Measurements from ENCODE around the gene CTU2. TPM values are rescaled to one million over a fixed set of nuclear protein-coding genes. Genes with fewer than 3 reads are reported as not detected.

CTU2 gene
- total and polyA plus RNA-seq, 8 donors, result 1.8 to 53.3 (median 14.8) TPM

GRCh38 chr16:88760424-88761142 lies 54.3 kb downstream of the CTU2 start:
- intact Hi-C loops (cut with DNase I; ENCODE audit: low total_unique reads), result no loop called here
- peaks cover 0 to 17% (median 2%) of the 10 kb centered on the region in 4 donors for H3K36me3 ChIP-seq
- peak in 1 of 2 donors; percentile 74 for DNase-seq

GRCh38 chr16:88761143-88761534 lies 54.8 kb downstream of the CTU2 start:
- intact Hi-C loops (cut with DNase I; ENCODE audit: low total_unique reads), result no loop called here
- Histone ChIP-seq H3K4me1 (peaks cover 43 to 81% (median 69%) of the 10 kb centered on the region in 4 donors), H3K4me3 (no peak overlapping the region), H3K27ac (peak overlapping the region in 2 of 5 donors; percentile 62 to 84), H3K9me3 (no peaks in the 10 kb centered on the region), H3K36me3 (peaks cover 0 to 22% (median 2%) of the 10 kb centered on the region in 4 donors), H3K27me3 (no peaks in the 10 kb centered on the region)
- TF ChIP-seq EP300 (IDR thresholded peaks at IDR 0.05), result no peak
- 77 to 93% (median 88%) methylated on average over 4 to 11 of the region's 11 CpGs for WGBS, 5 donors
- no peak for DNase-seq

More at GRCh38 chr16:88760424-88761142, 54.3 kb downstream of the CTU2 start:
- 42 to 75% (median 59%) methylated on average over 8 to 24 of the region's 24 CpGs for WGBS, 5 donors
- TF ChIP-seq EP300 (IDR thresholded peaks at IDR 0.05), result no peak
- TF ChIP-seq POLR2AphosphoS5 (IDR thresholded peaks at IDR 0.05), result no peak
- no peak for TF ChIP-seq CTCF (IDR thresholded peaks at IDR 0.05)
- TF ChIP-seq POLR2A (IDR thresholded peaks at IDR 0.05), result no peak
- Histone ChIP-seq H3K4me3 (no peak overlapping the region), H3K9me3 (no peaks in the 10 kb centered on the region), H3K4me1 (peaks cover 43 to 79% (median 65%) of the 10 kb centered on the region in 4 donors), H3K27ac (peak overlapping the region in 4 of 5 donors; percentile 62 to 84 (median 71)), H3K27me3 (no peaks in the 10 kb centered on the region)

- H3K27ac ChIP-seq, result peak overlapping the region in 1 of 5 donors; percentile 84
- no peak for DNase-seq
- H3K9me3 ChIP-seq, result no peaks in the 10 kb centered on the region
- intact Hi-C loops (cut with DNase I; ENCODE audit: low total_unique reads), result no loop called here
- no peak for TF ChIP-seq CTCF (IDR thresholded peaks at IDR 0.05)
- no peak for TF ChIP-seq POLR2AphosphoS5 (IDR thresholded peaks at IDR 0.05)
- TF ChIP-seq EP300 (IDR thresholded peaks at IDR 0.05), result no peak
- no peak for TF ChIP-seq POLR2A (IDR thresholded peaks at IDR 0.05)
- H3K36me3 ChIP-seq, result peaks cover 0 to 22% (median 2%) of the 10 kb centered on the region in 4 donors
- no peak overlapping the region for H3K4me3 ChIP-seq
- WGBS, 5 donors, result 60 to 78% (median 71%) methylated on average over 8 to 10 of the region's 10 CpGs
- peaks cover 47 to 88% (median 76%) of the 10 kb centered on the region in 4 donors for H3K4me1 ChIP-seq
- H3K27me3 ChIP-seq, result no peaks in the 10 kb centered on the region
Measured at GRCh38 chr16:88761830-88762229, 55.5 kb downstream of the CTU2 start.

- DNase-seq, result no peak
- intact Hi-C loops (cut with DNase I; ENCODE audit: low total_unique reads), result no loop called here
- Histone ChIP-seq H3K36me3 (peaks cover 0 to 22% (median 2%) of the 10 kb centered on the region in 4 donors), H3K4me3 (no peak overlapping the region), H3K27ac (peak overlapping the region in 3 of 5 donors; percentile 1 to 84 (median 22)), H3K4me1 (peaks cover 51 to 94% (median 80%) of the 10 kb centered on the region in 4 donors), H3K27me3 (no peaks in the 10 kb centered on the region), H3K9me3 (no peaks in the 10 kb centered on the region)
- TF ChIP-seq CTCF (IDR thresholded peaks at IDR 0.05), result no peak
- no peak for TF ChIP-seq POLR2AphosphoS5 (IDR thresholded peaks at IDR 0.05)
- no peak for TF ChIP-seq POLR2A (IDR thresholded peaks at IDR 0.05)
- TF ChIP-seq EP300 (IDR thresholded peaks at IDR 0.05), result no peak
- WGBS, 5 donors, result 70 to 87% (median 85%) methylated on average over 6 to 16 of the region's 16 CpGs
Measured at GRCh38 chr16:88762258-88762870, 56.1 kb downstream of the CTU2 start.

Measured in stomach (tissue), 9 donors.